GM10266 (cell line): Measurements from ENCODE around the gene EIF5A.

Source experiments
- DNase-seq: peaks from one replicate; pipeline ENCODE4 v3.0.0; 2012; ENCODE audit errors: extremely low spot score
- TF ChIP-seq, protein P1 (sequence below): IDR thresholded peaks from 2 replicates; pipeline ENCODE4 v1.5.1; 2012; ENCODE audit warnings: mild to moderate bottlenecking, low read depth; ENCODE audit not compliant: control insufficient read depth, insufficient read depth; ENCODE audit errors: missing control alignments

EIF5A gene

DNA sequence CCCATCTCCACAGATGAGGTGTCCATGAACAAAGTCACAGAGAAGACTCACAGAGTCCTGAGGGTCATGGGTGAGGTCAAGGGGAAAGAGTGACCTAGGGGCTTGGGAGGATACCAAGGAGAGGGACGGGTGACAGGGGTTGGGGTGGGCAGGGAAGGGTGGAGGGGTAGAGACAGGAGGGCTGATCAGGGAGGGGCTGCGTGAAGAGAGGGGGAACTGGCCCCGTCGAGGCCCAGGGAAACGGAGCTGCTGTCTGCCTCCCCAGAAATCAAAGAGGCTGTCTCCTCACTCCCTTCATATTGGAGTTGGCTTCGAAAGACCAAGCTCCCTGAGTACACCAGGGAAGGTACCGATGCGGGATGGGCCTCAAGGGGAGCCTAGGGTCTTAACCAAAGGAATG, 48.1 kb downstream of the EIF5A start:
- DNase-seq, result no peak
- TF ChIP-seq, protein P1, sequence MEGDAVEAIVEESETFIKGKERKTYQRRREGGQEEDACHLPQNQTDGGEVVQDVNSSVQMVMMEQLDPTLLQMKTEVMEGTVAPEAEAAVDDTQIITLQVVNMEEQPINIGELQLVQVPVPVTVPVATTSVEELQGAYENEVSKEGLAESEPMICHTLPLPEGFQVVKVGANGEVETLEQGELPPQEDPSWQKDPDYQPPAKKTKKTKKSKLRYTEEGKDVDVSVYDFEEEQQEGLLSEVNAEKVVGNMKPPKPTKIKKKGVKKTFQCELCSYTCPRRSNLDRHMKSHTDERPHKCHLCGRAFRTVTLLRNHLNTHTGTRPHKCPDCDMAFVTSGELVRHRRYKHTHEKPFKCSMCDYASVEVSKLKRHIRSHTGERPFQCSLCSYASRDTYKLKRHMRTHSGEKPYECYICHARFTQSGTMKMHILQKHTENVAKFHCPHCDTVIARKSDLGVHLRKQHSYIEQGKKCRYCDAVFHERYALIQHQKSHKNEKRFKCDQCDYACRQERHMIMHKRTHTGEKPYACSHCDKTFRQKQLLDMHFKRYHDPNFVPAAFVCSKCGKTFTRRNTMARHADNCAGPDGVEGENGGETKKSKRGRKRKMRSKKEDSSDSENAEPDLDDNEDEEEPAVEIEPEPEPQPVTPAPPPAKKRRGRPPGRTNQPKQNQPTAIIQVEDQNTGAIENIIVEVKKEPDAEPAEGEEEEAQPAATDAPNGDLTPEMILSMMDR, result no peak

GRCh38 chr17:7356072-7356549, 48.7 kb downstream of the EIF5A start:
- DNase-seq, result peak; percentile 86
- TF ChIP-seq, protein P1, result peak; percentile 97

- TF ChIP-seq, protein P1, result no peak
- DNase-seq, result no peak
Measured at GRCh38 chr17:7356756-7357155, 49.3 kb downstream of the EIF5A start.

GRCh38 chr17:7357381-7357780, 50.0 kb downstream of the EIF5A start:
- TF ChIP-seq, protein P1, result no peak
- no peak for DNase-seq

DNA sequence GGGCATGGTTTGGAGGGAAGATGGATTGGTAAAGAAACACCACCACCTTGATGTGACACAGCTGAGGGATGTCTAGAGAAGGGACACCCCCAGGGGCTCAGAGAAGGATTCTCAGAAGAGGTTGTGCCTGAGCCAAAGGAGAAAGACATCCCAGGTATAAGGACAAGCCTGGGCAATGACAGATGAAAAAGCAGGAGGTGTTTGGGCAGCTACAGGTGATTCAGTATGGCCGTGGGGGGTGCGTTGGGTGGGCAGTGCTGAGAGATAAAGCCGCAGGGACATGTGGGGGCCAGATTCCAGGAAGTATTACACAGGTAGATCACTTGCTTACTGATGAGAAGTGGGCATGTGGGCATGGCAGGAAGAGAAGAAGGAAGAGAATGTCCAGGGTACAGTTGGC, 54.5 kb downstream of the EIF5A start:
- DNase-seq, result no peak
- TF ChIP-seq, protein P1, result no peak
